Inflammatory macrophage (primary cell): Measurements from ENCODE around the gene ADGRF3.
"Not testable (repeated sequence)": the region's sequence is repeated elsewhere in the genome, so short reads cannot be mapped to it uniquely, and the experiment has no call there.

ENCODE experiments used
- DNase-seq, 2 donors: peaks; one replicate each; pipeline ENCODE4 v3.0.0-alpha.2; 2020 to 2022

ADGRF3 gene

DNA sequence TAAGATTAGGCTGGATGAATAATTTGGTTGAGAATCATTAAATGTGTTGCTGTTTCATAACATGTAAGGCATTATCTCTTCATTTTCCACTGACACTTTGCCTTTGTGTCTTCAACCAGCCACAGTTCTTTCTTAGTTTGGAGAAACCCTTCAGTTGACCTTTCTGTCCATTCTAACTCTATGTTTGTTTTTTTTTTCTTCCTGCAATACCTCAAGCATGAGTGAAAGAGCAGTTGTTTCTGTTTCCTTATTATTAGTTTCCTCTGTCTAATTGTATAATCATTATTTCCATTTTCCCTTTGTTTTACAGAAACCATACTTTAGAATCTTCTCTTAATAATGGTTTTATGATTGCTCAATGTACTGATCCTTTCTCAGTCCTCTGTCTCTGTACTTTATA is 76.2 kb downstream of the ADGRF3 start:
- DNase-seq, result peak in 1 of 2 donors; percentile 7

DNA sequence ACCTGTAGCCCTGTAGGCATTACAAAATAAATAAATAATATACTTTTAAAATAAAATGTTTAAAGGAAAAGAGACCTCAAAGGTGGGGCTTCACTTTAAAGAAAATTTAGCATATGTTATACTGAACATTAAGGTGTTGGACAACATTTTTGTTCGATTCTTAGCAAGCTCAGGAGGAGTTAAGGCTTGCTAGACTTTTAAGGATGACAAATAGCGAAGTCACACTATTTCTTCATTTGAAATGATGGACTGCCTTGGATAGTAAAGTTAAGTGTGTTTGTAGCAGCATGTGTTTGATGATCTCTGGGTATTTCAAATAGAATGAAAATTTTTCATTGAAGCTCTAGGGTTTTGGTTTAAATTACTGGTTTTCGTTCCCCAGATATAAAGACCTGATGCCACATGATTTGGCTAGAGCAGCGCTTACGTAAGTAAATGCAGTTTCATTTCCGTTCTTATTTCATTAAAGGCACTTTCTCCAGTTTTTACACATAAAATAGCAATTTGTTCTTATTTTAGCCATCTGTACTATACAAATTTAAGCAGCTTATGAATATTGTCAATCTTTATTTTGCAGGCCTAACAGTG is 76.9 kb downstream of the ADGRF3 start:
- DNase-seq, result peak; percentile 53 to 65

DNA sequence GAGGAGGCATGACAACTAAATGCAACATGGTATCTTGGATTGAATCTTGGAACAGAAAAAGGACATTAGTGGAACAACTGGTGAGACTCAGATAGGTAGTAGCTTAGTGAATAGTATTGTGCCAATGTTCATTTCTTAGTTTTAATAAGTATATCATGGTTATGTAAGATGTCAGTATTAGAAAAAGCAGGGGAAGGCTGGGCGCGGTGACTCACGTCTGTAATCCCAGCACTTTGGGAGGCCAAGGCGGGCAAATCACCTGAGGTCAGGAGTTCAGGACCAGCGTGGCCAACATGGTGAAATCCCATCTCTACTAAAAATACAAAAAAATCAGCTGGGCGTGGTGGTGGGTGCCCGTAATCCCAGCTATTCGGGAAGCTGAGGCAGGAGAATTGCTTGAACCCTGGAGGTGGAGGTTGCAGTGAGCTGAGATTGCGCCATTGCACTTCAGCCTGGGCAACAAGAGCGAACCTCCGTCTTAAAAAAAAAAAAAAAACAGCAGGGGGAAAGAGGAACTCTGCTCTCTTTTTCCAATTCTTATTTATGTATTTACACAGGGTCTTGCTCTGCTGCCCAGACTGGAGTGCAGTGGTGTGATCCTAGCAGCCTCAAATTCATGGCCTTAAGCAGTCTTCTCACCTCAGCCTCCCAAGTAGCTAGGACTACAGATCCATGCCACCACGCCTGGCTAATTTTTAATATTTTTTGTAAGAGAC is 77.8 kb downstream of the ADGRF3 start:
- DNase-seq, result peak; percentile 35

DNA sequence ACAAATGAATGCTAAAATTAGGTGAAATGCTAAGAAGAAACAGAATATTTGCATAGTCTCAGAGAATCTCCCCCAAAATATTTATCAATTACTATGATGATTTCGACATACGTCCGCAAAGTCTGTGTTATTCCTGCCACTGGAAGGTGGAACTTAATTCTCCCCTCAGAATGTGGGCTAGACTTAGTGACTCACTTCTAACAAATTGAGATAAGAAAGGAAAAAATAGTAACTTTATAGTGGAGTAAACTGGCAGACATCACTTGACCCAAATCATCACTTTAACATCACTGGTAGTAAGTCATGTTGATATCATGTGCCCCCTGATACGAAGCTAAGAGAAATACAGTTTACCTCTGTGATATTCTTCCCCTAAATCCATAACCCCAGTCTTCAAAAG is 78.4 kb downstream of the ADGRF3 start:
- peak; percentile 24 to 42 for DNase-seq

DNA sequence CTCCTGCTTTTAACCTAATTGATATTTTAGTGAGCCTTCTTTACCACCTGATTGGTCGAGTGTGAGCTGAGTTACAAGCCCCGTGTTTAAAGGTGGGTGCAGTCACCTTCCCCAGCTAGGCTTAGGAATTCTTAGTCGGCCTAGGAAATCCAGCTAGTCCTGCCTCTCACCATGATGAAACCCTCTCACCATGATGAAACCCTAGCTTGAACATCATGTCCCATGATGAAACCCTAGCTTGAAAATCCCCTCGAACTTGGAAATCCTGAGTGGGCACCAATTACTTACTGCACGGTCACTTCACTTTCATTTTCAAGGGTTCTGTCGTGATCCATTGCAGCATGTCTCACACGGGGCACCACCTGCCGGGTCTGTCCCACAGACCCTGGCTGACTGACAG is 87.8 kb downstream of the ADGRF3 start:
- not testable (repeated sequence) for DNase-seq
